Mononuclear cell (primary cell): ENCODE data around the gene RPP25. TPM values are rescaled to one million over a fixed set of nuclear protein-coding genes. Genes with fewer than 3 reads are reported as not detected.
A peak's percentile ranks its signal among the peaks of the same experiment; 100 is the strongest.

ENCODE experiments used
- H3K27me3 ChIP-seq: 2 replicates; pipeline ENCODE4 v1.6.0; 2011; ENCODE audit warnings: low read length, control low read depth; ENCODE audit not compliant: insufficient read depth
- H3K4me1 ChIP-seq: 2 replicates; pipeline ENCODE4 v1.5.1; 2011; ENCODE audit warnings: mild to moderate bottlenecking, low read length, control low read depth; ENCODE audit not compliant: insufficient read depth
- H3K4me3 ChIP-seq: 2 replicates; pipeline ENCODE4 v1.5.1; 2011; ENCODE audit warnings: mild to moderate bottlenecking, low read length, moderate library complexity
- H3K9me3 ChIP-seq: 2 replicates; pipeline ENCODE4 v1.5.1; 2011; ENCODE audit warnings: low read depth, mild to moderate bottlenecking, control low read depth, low read length
- total RNA-seq: library from RNA; depleted of rRNA; stranded (reverse); fragments of >200 nt; gene quantifications from one replicate; pipeline ENCODE4 v1.2.3, GENCODE V29; 2012

The RPP25 gene
- 0.31 TPM for total RNA-seq

GRCh38 chr15:74956648-74957475 lies at the start of gene RPP25:
TSS of gene RPP25 (minus strand) at chr15:74956772. CDS start at chr15:74956583, 189 bp downstream.
- H3K4me3 ChIP-seq = peak within 1 kb of the TSS; percentile 41
- H3K27me3 ChIP-seq = peaks cover 45% of the 10 kb centered on the region
- peaks cover 42% of the 10 kb centered on the region for H3K4me1 ChIP-seq
- H3K9me3 ChIP-seq = no peaks in the 10 kb centered on the region

GRCh38 chr15:75002398-75002797 lies 45.8 kb upstream of the RPP25 start:
- H3K4me3 ChIP-seq = no peak overlapping the region
- H3K9me3 ChIP-seq = no peaks in the 10 kb centered on the region
- H3K27me3 ChIP-seq = peaks cover under 1% of the 10 kb centered on the region
- H3K4me1 ChIP-seq = peaks cover 7% of the 10 kb centered on the region

GRCh38 chr15:75001310-75001709 lies 44.7 kb upstream of the RPP25 start:
- Histone ChIP-seq H3K4me1 (peaks cover 12% of the 10 kb centered on the region), H3K9me3 (no peaks in the 10 kb centered on the region), H3K4me3 (no peak overlapping the region), H3K27me3 (peaks cover 10% of the 10 kb centered on the region)

- Histone ChIP-seq H3K9me3 (no peaks in the 10 kb centered on the region), H3K4me1 (peaks cover 25% of the 10 kb centered on the region), H3K4me3 (no peak overlapping the region), H3K27me3 (peaks cover 17% of the 10 kb centered on the region)
Measured at GRCh38 chr15:74997543-74997942, 41.0 kb upstream of the RPP25 start.

GRCh38 chr15:74997141-74997540 lies 40.6 kb upstream of the RPP25 start:
- no peak overlapping the region for H3K4me3 ChIP-seq
- peaks cover 17% of the 10 kb centered on the region for H3K27me3 ChIP-seq
- no peaks in the 10 kb centered on the region for H3K9me3 ChIP-seq
- H3K4me1 ChIP-seq = peaks cover 25% of the 10 kb centered on the region

GRCh38 chr15:74995779-74996765 lies 39.5 kb upstream of the RPP25 start:
- Histone ChIP-seq H3K4me3 (peak overlapping the region; percentile 49), H3K4me1 (peaks cover 25% of the 10 kb centered on the region), H3K9me3 (no peaks in the 10 kb centered on the region), H3K27me3 (peaks cover 17% of the 10 kb centered on the region)

- Histone ChIP-seq H3K4me3 (peak within 1 kb of the TSS; percentile 49), H3K4me1 (peaks cover 25% of the 10 kb centered on the region), H3K27me3 (peaks cover 17% of the 10 kb centered on the region), H3K9me3 (no peaks in the 10 kb centered on the region)
Measured at GRCh38 chr15:74995182-74995778, 38.7 kb upstream of the RPP25 start, which contains the start of gene SCAMP5. TSS of gene SCAMP5 (plus strand) at chr15:74995563. CDS start at chr15:75011840, 16,277 bp downstream.

GRCh38 chr15:74994685-74995084 lies 38.1 kb upstream of the RPP25 start:
- Histone ChIP-seq H3K9me3 (no peaks in the 10 kb centered on the region), H3K27me3 (peaks cover 17% of the 10 kb centered on the region), H3K4me1 (peaks cover 25% of the 10 kb centered on the region), H3K4me3 (peak overlapping the region; percentile 49)

GRCh38 chr15:74994236-74994635 lies 37.7 kb upstream of the RPP25 start:
- H3K27me3 ChIP-seq = peaks cover 17% of the 10 kb centered on the region

GRCh38 chr15:74992619-74993018 lies 36.0 kb upstream of the RPP25 start:
- Histone ChIP-seq H3K9me3 (no peaks in the 10 kb centered on the region), H3K27me3 (peaks cover 17% of the 10 kb centered on the region), H3K4me3 (no peak overlapping the region), H3K4me1 (peaks cover 25% of the 10 kb centered on the region)

More at GRCh38 chr15:74994236-74994635, 37.7 kb upstream of the RPP25 start:
- no peak overlapping the region for H3K4me3 ChIP-seq
- H3K4me1 ChIP-seq = peaks cover 25% of the 10 kb centered on the region
- H3K9me3 ChIP-seq = no peaks in the 10 kb centered on the region

- no peaks in the 10 kb centered on the region for H3K4me1 ChIP-seq
- no peaks in the 10 kb centered on the region for H3K9me3 ChIP-seq
- peaks cover 2% of the 10 kb centered on the region for H3K27me3 ChIP-seq
- no peak overlapping the region for H3K4me3 ChIP-seq
Measured at GRCh38 chr15:74989527-74989926, 33.0 kb upstream of the RPP25 start.

GRCh38 chr15:74988007-74988800 lies 31.6 kb upstream of the RPP25 start:
- no peaks in the 10 kb centered on the region for H3K9me3 ChIP-seq
- H3K4me1 ChIP-seq = no peaks in the 10 kb centered on the region
- no peaks in the 10 kb centered on the region for H3K27me3 ChIP-seq
- H3K4me3 ChIP-seq = no peak overlapping the region

GRCh38 chr15:74983725-74984231 lies 27.2 kb upstream of the RPP25 start:
- Histone ChIP-seq H3K4me1 (no peaks in the 10 kb centered on the region), H3K4me3 (no peak overlapping the region), H3K27me3 (no peaks in the 10 kb centered on the region), H3K9me3 (no peaks in the 10 kb centered on the region)

- no peaks in the 10 kb centered on the region for H3K27me3 ChIP-seq
- no peak overlapping the region for H3K4me3 ChIP-seq
- H3K4me1 ChIP-seq = no peaks in the 10 kb centered on the region
- no peaks in the 10 kb centered on the region for H3K9me3 ChIP-seq
Measured at GRCh38 chr15:74982183-74982582, 25.6 kb upstream of the RPP25 start.
